ENCODE measurements around the gene TBC1D16.

TBC1D16 gene

GRCh38 chr17:79927688-79928501 lies 107.8 kb downstream of the TBC1D16 start:
- no peak for DNase-seq (ENCODE audit: low read depth in 2 of 2)

DNA sequence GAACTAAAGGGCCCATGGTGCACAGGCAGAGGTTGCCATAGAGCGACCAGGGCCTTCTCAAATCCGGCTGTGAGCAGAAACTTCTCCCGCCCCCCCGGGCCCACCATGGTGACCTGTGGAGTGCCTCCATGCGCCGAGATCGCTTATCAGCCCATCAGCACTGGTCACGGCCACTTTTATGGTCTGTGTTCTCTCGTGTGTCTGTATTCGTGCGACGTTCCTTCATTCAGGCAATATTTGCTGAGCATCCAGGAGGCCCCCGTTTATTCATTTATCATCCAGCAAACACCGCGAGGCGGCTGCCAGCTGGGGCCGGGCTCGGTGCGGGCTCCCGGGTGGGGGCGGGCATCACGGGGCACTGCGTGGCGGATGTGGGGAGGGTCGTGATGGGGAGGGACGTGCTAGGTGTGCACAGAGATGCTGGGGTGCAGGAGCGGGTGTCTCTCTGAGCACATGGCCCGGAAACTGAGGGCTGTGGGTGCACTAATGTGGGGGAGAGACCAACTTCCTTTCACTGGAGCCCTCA lies 108.5 kb downstream of the TBC1D16 start:
- DNase-seq (ENCODE audit: low read depth in 2 of 2): no peak

DNA sequence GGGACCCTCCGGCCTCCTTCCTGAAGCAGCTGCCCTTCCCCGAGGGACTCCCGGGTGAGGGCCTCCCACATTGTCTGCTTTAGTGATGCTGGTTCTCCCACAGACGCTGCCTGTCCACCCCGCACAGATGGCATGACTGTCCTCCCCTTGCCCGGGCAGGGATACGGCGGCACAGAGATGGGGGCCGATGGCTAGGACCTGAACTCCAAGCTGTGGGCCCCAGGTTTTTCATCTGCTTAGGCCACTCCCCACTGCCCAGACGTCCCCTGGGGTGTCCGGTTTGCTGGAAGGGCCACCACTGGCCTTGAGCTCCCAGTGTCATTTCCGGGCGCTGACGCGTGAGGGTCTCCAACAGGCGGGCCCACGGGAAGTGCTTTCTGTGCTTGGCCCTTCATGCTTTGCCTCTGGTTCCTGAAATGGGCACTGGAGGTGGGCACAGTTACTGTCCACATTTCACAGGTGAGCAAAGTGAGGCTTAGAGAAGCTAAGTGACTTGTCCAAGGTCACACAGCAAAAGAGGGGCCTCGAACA lies 109.0 kb downstream of the TBC1D16 start:
- no peak for DNase-seq (ENCODE audit: low read depth in 2 of 2)

- no peak for DNase-seq (ENCODE audit: low read depth in 2 of 2)
Observed at GRCh38 chr17:79926142-79926604, 109.5 kb downstream of the TBC1D16 start.

- DNase-seq (ENCODE audit: low read depth in 2 of 2): no peak
Observed at GRCh38 chr17:79925242-79925957, 110.3 kb downstream of the TBC1D16 start.

GRCh38 chr17:79924639-79924976 lies 111.1 kb downstream of the TBC1D16 start:
- DNase-seq (ENCODE audit: low read depth in 2 of 2): no peak

GRCh38 chr17:79923974-79924638 lies 111.6 kb downstream of the TBC1D16 start:
- no peak for DNase-seq (ENCODE audit: low read depth in 2 of 2)

DNA sequence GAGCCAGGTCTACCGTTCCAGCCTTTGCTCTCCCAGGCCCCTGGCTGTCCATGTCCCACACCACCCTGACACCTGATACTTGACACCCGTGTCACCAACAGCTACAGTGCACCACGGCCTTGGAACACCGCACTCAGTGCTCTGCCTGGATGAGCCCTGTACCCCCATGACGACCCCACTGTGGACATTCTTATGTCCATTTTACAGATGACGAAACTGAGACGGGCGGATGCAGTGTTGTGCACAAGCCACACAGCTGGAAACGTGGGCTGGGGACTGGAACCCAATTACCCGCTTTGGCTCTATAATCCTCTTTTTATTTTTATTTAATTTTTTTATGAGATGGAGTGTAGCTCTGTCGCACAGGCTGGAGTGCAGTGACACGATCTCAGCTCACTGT lies 112.9 kb downstream of the TBC1D16 start:
- DNase-seq (ENCODE audit: low read depth in 2 of 2): no peak

GRCh38 chr17:79922116-79922601 lies 113.5 kb downstream of the TBC1D16 start:
- no peak for DNase-seq (ENCODE audit: low read depth in 2 of 2)

DNA sequence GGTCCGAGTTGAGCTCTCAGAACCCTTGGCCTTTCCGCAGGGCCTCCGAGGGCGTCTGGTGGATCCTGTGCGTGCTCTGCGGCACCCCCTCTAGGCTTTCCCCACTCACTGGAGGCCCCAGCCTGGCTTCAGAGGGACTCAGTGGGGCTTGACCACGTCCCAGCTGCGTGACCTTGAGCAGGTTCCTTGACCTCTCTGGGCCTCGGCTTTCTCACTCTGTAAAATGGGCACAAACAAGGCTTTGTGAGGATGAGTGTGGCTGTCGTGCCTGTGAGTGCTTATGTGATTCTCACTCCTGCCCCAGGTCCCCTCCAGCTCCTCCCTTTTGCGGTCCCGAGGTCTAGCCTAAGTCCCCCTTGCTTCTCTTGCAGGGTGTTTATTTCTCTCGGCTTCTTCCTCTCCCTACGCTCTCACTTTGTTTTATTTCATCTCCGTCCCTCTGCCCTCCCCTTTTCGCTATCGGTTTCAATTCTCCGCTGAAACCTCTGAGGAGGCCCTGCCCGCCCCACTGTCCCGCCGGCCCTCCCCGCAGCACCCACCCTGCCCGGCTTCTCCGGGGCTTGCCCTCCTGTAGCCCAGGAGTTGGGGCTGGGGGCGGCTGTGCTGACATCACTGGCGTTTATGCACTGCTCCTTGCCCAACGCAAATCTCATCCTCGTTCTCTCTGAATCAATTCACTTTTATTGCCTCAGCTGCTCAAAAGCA lies 114.1 kb downstream of the TBC1D16 start:
- no peak for DNase-seq (ENCODE audit: low read depth in 2 of 2)

DNA sequence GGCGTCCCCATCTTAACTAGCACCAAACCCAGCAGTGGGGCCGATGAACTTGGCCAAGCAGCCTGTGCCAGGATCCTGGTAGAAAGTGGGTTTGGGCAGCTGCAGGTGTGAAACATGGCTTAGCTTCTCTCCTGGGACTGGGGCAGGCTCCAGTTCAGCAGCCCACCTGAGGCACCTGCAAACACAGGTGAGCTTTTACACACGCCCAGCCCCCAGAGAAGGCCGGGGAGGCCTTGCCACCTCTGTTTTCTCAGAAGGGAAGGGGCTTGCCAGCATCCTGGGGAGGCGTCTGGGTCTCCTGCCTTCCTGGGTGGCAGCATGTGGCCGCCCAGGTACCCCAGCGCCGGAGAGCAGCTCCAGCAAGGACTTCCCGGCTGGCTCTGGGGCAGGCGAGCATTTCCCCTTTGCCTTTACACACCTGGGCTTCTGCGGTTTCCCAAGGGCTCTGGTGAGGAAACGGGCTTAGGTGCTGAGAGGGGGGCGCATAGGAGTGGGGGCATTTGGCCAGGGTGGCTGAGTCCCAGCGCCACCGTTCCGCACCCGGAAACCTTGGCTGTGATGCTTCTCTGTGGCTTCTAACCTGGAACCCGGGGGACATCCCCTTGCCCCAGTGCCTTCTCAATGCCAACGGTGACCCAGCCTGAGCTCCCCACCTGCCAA lies 114.8 kb downstream of the TBC1D16 start:
- DNase-seq (ENCODE audit: low read depth in 2 of 2): no peak

GRCh38 chr17:79919862-79920720 lies 115.6 kb downstream of the TBC1D16 start:
- no peak for DNase-seq (ENCODE audit: low read depth in 2 of 2)

DNA sequence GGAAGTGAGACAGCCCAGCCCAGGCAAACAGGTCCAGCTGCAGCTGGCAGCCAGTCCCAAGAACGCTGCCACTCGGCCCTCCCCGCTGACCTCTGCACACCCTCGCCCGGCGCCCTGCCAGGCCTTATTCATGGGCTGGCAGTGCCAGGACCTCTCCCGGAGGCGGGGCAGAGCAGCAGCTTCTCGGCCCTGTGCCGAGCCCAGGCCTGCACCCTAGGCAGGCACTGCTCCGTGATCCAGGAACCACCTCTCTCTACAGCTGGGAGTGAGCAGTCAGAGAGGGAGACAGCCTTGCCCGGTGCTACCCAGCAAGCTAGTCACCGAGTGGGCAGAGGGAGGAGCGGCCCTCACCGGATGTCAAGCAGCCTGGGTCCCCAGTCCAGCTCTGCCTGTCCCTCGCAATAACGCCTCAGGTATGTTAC lies 116.5 kb downstream of the TBC1D16 start:
- DNase-seq (ENCODE audit: low read depth in 2 of 2): no peak

DNA sequence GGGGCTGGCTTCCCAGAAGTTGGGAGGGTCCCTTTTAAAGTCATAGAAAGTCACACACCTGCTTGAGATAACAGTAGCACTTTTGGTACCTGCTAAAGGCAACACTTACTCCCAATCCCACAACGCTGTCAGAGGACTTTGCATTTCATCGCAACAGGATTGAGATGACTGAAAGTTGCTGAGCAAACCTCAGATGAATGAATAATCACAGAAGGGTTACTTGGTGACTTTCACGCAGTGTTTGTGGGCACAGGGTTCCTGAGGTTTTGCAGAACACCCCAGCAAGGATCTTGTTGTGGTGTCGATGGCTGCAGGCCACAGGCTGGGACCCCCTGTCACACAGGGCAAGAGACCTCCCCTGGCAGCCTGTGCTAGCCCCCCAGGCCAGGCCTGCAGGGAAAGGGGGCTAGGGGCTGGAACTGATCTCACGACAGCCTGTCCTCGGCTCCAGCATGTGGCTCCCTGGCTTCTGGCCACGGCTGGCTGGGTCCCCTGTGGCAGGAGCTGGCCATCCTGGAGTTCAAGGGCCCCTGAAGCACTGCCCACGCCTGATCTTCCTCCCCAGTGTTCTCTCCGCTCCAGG lies 117.0 kb downstream of the TBC1D16 start:
- no peak for DNase-seq (ENCODE audit: low read depth in 2 of 2)

GRCh38 chr17:79917902-79918484 lies 117.7 kb downstream of the TBC1D16 start:
- no peak for DNase-seq (ENCODE audit: low read depth in 2 of 2)

GRCh38 chr17:79916991-79917901 lies 118.4 kb downstream of the TBC1D16 start:
- no peak for DNase-seq (ENCODE audit: low read depth in 2 of 2)

GRCh38 chr17:79916506-79916905 lies 119.2 kb downstream of the TBC1D16 start:
- DNase-seq (ENCODE audit: low read depth in 2 of 2): no peak

DNA sequence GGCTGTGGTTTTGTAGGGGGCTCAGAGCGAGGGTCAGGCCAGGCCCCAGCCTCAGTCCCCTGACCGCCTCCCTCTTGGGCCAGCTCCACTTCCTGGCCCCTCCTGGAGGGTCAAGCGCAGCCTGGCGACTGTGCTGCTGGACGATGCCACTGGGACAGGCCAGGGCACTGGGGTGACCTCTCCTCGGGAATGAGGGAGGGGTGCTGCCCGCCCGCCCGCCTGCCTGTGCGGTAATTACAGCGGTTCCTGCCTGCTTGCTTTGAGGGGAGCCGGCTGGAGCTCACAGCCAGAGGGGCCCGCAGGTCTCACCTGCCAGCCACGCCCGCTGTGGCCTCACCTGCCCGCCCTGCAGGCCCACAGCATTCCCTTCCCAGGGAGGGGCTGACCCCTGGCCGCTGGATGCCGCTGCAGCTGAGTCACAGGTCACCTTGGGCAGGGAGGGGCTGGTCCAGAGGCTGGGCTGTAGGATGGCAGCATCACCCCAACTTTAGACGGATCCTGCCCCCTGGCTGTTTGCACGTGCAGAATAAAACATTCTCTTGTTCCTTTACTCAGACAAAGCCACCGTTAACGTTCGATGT lies 119.7 kb downstream of the TBC1D16 start:
- no peak for DNase-seq (ENCODE audit: low read depth in 2 of 2)
